Mesodermal cell (in vitro differentiated cells): ENCODE measurements around the gene CHST12.
"Not testable (repeated sequence)": the region's sequence is repeated elsewhere in the genome, so short reads cannot be mapped to it uniquely, and the experiment has no call there.

ENCODE experiments used
- H3K27ac ChIP-seq: 2 replicates; pipeline ENCODE4 v1.7.0; 2013; ENCODE audit warnings: mild to moderate bottlenecking, low read depth, low read length, moderate library complexity; ENCODE audit not compliant: severe bottlenecking
- H3K36me3 ChIP-seq: 2 replicates; pipeline ENCODE4 v1.7.1; 2013; ENCODE audit warnings: mild to moderate bottlenecking, low read length, moderate library complexity; ENCODE audit not compliant: control insufficient read depth, insufficient read depth
- H3K4me1 ChIP-seq: one replicate; pipeline ENCODE4 v1.7.1; 2013; ENCODE audit warnings: mild to moderate bottlenecking, low read length; ENCODE audit not compliant: insufficient read depth, control insufficient read depth, poor library complexity, severe bottlenecking
- H3K4me3 ChIP-seq: 2 replicates; pipeline ENCODE4 v1.7.0; 2013; ENCODE audit warnings: low read length, control low read depth, mild to moderate bottlenecking; ENCODE audit not compliant: insufficient read depth, poor library complexity, severe bottlenecking; ENCODE audit errors: extremely low read depth
- H3K9me3 ChIP-seq: 2 replicates; pipeline ENCODE4 v1.7.1; 2013; ENCODE audit warnings: mild to moderate bottlenecking, low read length, moderate library complexity; ENCODE audit not compliant: control insufficient read depth
- WGBS, 2 experiments: methylation state at CpG; one replicate each; pipeline ENCODE4 v1.1.5; 2013; ENCODE audit warnings: missing lambda C conversion rate in 2 of 2; ENCODE audit not compliant: insufficient coverage in 2 of 2; 5-methylcytosine and 5-hydroxymethylcytosine counted together

Gene CHST12

DNA sequence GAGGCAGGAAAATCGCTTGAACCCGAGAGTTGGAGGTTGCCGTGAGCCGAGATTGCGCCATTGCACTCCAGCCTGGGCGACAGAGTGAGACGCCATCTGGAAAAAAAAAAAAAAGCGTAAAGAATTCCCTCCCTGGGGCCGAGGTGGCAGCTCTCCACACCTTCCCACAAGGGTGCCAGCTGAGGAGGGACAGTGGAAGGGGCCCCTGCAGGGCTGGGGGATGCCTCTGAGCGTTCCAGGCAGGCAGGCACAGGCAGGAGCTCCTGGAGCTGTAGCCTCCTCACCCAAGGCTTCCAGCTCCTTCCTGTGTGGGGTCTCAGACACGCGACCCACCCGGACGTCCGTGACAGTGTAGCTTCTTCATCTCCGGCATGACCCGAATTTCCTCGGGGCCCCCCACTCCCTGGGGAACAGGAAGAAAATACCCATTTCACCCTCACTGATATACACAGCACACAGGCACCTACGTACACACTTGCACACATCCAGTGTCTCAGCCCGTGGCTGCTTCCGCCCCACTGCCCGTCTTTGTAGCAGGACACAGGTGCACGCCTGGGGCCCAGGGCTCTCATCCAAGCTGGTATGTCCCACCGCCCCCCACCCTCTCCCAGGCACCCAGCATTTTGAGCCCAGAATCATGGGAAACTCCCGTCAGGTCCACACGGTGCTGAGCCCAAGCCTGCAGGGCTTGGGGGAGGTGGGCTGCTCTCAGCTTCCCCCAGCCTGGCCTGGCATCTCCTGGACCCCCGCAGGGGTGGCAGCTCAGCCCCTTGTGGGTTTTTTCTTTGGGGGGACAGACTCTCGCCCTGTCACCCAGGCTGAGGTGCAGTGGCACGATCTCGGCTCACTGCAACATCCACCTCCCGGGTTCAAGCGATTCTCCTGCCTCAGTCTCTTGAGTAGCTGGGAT is 47.0 kb downstream of the CHST12 start:
- peaks cover 5% of the 10 kb centered on the region for H3K4me1 ChIP-seq
- no peak overlapping the region for H3K4me3 ChIP-seq
- H3K36me3 ChIP-seq, result no peaks in the 10 kb centered on the region
- no peaks in the 10 kb centered on the region for H3K9me3 ChIP-seq
- H3K27ac ChIP-seq, result no peak overlapping the region
- 88 to 89% methylated on average over 20 to 26 of the region's 32 CpGs for WGBS, 2 experiments

DNA sequence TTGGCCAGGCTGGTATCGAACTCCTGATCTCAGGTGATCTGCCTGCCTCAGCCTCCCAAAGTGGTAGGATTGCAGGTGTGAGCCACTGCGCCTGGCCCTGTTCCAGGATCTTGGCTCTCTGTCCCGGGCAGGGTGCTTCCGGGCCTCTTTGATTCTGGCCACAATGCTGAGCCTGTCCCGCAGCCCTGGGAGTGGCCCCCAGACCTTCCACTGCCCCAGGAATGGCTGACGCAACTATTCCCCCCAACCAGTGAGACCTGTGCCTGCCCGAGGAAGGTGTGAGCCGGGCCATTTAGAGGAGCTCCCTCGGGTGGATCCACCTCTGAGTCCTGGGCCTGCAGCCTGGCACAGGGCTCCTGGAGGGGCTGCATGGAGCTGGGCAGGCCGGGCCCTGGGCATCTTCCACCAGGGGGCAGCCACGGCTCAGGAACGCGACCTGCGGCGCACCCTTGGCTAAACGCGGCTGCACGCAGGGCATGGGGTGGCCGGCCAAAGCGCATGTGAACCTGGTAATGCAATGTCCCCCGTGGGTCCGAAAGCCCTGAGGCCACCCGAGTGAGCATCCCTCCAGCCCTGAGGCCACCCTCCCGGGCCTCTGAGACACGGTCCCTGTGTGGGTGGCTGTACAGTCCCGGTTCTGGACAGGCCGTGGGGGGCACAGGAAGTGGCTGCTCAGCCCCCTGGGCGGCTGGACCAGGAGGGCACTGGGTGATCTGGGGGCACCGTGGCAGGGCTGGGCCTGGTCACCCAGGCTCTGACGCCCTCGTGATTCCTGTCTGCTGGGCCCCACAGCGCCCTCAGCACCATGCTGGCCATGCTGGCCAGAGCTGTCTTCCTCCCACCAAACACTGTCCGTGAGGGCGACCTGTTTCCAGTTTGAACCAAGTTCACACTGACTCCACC is 48.0 kb downstream of the CHST12 start:
- WGBS, 2 experiments, result 26 to 33% methylated on average over 32 to 33 of the region's 34 CpGs
- Histone ChIP-seq H3K36me3 (no peaks in the 10 kb centered on the region), H3K4me3 (no peak overlapping the region)

DNA sequence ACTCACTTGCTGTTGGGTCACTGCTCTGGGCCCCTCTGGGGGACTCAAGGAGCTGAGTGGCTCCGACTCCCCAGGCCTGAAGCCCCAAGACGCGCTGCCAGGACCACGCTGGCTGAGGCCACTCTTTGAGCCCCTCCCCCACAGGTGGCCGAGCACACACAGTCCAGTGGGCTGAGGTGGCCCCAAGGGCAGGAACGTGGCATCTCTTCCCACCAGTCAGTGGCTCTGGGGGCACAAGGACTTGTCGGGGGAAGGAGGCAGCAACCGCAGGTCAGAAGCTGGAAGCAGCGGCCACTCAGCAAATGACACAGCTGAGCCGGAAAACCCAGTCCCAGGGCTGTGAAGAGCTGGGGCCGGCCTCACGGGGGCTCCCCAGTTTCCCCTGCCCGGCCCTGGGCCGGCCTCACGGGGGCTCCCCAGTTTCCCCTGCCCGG is 48.7 kb downstream of the CHST12 start:
- no peaks in the 10 kb centered on the region for H3K36me3 ChIP-seq
- peaks cover 5% of the 10 kb centered on the region for H3K4me1 ChIP-seq
- no peak overlapping the region for H3K4me3 ChIP-seq
- 62 to 71% methylated on average over 5 to 10 of the region's 16 CpGs for WGBS, 2 experiments
- H3K27ac ChIP-seq, result no peak overlapping the region
- H3K9me3 ChIP-seq, result no peaks in the 10 kb centered on the region

More for the DNA sequence above, 48.0 kb downstream of the CHST12 start:
- H3K9me3 ChIP-seq, result no peaks in the 10 kb centered on the region
- H3K27ac ChIP-seq, result no peak overlapping the region
- H3K4me1 ChIP-seq, result peaks cover 5% of the 10 kb centered on the region

DNA sequence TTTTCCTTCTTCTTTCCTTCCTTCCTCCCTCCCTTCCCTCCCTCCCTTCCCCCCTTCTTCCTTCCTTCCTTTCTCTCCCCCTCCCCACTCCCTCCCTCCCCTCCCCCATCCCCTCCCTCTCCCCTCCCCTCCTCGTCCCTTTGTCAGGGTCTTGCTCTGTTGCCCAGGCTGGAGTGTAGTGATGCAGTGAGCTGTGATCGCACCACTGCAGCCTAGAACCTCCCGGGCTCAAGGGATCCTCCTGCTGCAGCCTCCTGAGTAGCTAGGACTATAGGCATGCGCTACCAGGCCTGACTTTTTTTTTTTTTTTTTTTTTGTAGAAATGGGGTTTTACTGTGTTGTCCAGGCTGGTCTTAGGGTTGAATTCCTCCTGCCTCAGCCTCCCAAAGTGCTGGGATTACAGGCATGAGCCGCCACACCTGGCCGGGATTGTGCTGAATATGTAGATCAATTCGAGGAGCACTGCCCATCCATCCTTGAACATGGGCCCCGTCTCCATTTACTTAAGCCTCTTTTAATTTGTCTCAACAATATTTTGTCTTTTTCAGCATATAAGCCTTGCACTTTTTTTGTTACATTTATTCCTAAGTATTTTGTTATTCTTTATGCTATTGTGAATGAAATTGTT is 49.3 kb downstream of the CHST12 start:
- no peaks in the 10 kb centered on the region for H3K36me3 ChIP-seq
- H3K27ac ChIP-seq, result no peak overlapping the region
- peaks cover 5% of the 10 kb centered on the region for H3K4me1 ChIP-seq
- WGBS, 2 experiments, result 92 to 95% methylated on average over 4 to 5 of the region's 8 CpGs
- H3K4me3 ChIP-seq, result no peak overlapping the region
- H3K9me3 ChIP-seq, result no peaks in the 10 kb centered on the region

DNA sequence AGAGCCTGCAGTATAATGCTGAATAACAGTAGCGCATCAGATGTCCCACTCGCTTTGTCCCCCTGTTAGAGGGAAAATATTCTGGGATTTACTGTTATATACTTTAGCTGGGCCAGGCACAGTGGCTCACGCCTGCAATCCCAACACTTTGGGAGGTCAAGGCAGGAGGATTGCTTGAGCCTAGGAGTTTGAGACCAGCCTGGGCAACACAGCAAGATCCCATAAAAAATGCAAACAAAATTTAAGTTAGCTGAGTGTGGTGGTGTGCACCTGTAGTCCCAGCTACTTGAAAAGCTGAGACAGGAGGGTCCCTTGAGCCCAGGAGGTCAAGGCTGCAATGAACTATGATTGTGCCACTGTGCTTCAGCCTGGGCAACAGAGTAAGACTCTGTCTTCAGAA is 50.4 kb downstream of the CHST12 start:
- H3K4me3 ChIP-seq, H3K9me3 ChIP-seq, H3K4me1 ChIP-seq, H3K36me3 ChIP-seq, H3K27ac ChIP-seq: not testable (repeated sequence)
- 85 to 100% methylated on average over 2 to 3 of the region's 3 CpGs for WGBS, 2 experiments

DNA sequence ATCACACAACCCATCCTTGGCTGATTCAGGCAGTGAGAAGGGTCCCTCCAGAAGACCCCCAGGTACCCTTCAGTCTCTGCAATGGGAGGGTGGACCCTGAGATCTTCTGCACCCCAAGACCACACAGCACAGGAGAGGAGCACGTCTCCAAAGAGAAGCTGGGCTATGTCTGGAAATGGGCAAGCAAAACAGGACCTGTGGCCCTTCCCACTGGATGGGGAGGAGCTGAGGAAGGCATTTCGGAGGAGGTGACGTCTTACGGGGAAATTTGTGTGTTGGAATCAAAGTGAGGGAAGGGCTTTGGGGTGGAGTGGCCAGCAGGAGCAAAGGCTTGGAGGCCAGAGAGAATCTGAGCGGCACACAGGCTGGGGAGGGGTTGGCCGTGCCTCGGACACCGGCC is 56.3 kb downstream of the CHST12 start:
- Histone ChIP-seq H3K27ac (no peak overlapping the region), H3K9me3 (no peaks in the 10 kb centered on the region), H3K36me3 (no peaks in the 10 kb centered on the region), H3K4me1 (peaks cover 7% of the 10 kb centered on the region), H3K4me3 (no peak overlapping the region)
- 84 to 87% methylated on average over 7 to 8 of the region's 8 CpGs for WGBS, 2 experiments

DNA sequence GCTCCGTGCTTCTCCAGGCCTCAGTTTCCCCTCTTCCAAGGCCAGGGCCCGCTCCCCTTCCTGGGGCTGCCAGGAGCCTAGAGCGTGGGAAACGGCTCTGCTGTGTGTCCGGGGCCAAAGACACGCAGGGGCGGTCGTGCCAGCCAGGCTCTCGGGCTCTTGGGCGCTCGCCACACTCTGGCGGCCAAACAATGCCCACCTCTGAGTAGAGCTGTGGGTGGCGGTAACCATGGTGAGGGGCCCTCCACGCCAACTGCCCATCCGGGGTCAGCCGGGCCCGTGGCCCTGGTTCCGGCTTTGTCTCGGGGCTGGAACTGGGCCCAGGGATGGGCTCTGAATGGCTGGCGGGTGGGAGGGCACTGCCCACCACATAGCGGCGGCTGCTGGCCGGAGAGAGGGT is 56.8 kb downstream of the CHST12 start:
- Histone ChIP-seq H3K4me1 (peaks cover 7% of the 10 kb centered on the region), H3K4me3 (no peak overlapping the region), H3K36me3 (no peaks in the 10 kb centered on the region), H3K9me3 (no peaks in the 10 kb centered on the region), H3K27ac (no peak overlapping the region)
- WGBS, 2 experiments, result 94 to 97% methylated on average over 19 to 23 of the region's 23 CpGs

DNA sequence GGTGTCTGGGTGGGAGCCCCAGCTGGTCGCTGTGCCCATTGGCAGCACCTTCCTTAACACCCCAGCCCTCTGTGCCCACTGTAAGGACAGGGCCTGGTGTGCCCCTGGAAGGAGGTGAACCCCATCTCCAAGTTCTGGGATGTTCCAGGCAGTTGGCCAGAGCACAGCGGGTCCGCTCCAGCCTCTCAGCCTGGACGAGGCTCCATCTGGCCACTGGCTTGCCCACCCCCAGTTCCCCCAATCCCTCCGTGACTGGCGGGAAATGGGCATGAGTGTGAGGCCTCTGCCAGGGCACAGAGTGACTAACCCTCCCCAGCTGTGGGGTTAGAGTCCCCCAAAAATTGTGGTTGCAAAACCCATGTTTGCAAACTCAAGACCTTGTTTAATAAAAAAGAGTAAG is 57.2 kb downstream of the CHST12 start:
- no peaks in the 10 kb centered on the region for H3K9me3 ChIP-seq
- WGBS, 2 experiments, result 92 to 97% methylated on average over 5 to 6 of the region's 6 CpGs

DNA sequence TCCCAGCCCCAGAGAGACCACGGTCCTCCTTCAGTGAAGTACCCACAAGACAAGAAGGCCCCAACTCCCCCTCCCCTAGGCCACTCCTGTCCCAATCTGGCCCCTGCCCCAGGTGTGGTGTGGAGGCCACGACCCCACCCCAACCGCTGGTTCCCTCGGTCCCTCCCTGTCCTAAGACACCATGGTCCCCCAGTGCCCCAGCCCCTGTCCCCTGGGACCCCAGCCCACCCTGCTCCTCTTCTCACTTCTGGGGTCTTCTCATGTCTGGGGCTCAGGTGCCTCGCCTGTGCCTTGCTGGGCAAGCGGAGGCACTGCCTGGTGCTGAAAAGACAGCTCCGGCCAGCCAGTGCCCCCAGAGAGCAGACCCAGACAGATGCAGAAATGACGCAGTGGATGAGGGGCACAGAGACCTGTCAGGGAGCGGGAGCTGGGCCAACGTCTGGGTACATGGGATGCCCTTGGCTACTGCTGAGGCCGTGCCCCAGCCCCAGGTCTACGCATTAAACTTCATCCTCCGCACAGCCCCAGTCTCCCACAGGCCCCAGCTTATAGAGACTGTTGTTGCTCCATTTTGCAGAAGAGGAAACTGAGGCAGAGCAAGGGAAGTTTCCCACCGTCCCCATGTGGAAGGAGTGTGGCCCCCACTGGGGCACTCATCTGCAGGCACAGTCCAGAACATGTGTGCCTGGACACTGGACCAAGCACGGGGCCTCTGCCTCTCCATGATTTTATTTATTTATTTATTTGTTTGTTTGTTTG is 58.0 kb downstream of the CHST12 start:
- Histone ChIP-seq H3K9me3 (no peaks in the 10 kb centered on the region), H3K36me3 (no peaks in the 10 kb centered on the region), H3K4me1 (peaks cover 7% of the 10 kb centered on the region), H3K27ac (no peak overlapping the region), H3K4me3 (no peak overlapping the region)
- WGBS, 2 experiments, result 88 to 91% methylated on average over 8 to 9 of the region's 15 CpGs

More for the DNA sequence above, 57.2 kb downstream of the CHST12 start:
- Histone ChIP-seq H3K27ac (no peak overlapping the region), H3K36me3 (no peaks in the 10 kb centered on the region), H3K4me1 (peaks cover 7% of the 10 kb centered on the region), H3K4me3 (no peak overlapping the region)

DNA sequence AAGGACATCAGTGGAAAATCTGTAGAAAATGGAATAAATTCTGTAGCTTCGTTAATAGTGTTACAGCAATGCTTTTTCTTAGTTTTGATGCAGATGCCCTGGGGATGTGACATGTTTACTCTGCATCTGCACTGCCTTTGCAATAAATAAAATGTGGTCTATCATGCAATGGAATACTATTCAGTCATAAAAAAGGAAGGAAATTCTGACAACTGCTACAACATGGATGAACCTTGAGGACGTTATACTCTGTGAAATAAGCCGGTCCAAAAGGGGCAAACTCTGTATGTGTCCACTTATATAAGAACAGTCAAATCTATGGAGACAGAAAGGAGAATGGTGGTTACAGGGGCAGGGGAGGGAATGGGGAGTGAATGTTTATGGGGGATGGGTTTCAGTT is 59.3 kb downstream of the CHST12 start:
- H3K27ac ChIP-seq, result no peak overlapping the region
- no peaks in the 10 kb centered on the region for H3K36me3 ChIP-seq
- H3K9me3 ChIP-seq, result no peaks in the 10 kb centered on the region
- H3K4me3 ChIP-seq, result no peak overlapping the region
- peaks cover 7% of the 10 kb centered on the region for H3K4me1 ChIP-seq
- WGBS, 2 experiments, result 94 to 96% methylated on average over 3 of the region's 3 CpGs
